ENCODE results near the gene PRPF18. TPM values are rescaled to one million over a fixed set of nuclear protein-coding genes. Genes with fewer than 3 reads are reported as not detected.

Gene PRPF18
- total RNA-seq, 1 donor from 2014 or later: 22.5 TPM

DNA sequence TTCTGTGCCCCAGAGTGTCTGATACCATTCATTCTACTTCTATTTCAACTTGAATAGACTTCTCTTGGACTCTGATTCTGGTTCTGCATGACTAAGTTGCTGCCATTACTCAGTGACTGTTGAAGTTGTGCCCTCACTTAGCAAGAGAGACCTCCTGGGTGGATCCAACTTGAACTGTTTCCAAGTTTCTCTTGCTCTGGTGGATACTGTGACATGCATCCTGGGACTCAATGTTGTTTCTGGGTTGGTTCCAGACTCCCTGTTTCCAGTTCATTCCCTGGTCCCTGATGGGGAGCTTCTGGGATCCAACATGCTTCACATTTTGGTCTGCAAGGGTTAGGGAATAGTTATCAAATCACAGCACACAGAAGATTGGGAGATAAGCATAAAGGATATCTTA is 26.2 kb upstream of the PRPF18 start:
- no peaks in the 10 kb centered on the region for H3K36me3 ChIP-seq
- H3K27ac ChIP-seq: no peak overlapping the region
- DNase-seq (no peak), ATAC-seq (no peak)
- no peaks in the 10 kb centered on the region for H3K9me3 ChIP-seq
- no peaks in the 10 kb centered on the region for H3K27me3 ChIP-seq (ENCODE audit: low read depth)
- intact Hi-C loops (cut with DNase I): no loop called here
- H3K4me1 ChIP-seq: no peaks in the 10 kb centered on the region
- H3K4me3 ChIP-seq: no peak overlapping the region
- TF ChIP-seq, protein P1, sequence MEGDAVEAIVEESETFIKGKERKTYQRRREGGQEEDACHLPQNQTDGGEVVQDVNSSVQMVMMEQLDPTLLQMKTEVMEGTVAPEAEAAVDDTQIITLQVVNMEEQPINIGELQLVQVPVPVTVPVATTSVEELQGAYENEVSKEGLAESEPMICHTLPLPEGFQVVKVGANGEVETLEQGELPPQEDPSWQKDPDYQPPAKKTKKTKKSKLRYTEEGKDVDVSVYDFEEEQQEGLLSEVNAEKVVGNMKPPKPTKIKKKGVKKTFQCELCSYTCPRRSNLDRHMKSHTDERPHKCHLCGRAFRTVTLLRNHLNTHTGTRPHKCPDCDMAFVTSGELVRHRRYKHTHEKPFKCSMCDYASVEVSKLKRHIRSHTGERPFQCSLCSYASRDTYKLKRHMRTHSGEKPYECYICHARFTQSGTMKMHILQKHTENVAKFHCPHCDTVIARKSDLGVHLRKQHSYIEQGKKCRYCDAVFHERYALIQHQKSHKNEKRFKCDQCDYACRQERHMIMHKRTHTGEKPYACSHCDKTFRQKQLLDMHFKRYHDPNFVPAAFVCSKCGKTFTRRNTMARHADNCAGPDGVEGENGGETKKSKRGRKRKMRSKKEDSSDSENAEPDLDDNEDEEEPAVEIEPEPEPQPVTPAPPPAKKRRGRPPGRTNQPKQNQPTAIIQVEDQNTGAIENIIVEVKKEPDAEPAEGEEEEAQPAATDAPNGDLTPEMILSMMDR (IDR thresholded peaks at IDR 0.05): no peak

- H3K4me1 ChIP-seq: no peaks in the 10 kb centered on the region
- intact Hi-C loops (cut with DNase I): no loop called here
- TF ChIP-seq, protein P1 (IDR thresholded peaks at IDR 0.05): no peak
- DNase-seq (no peak), ATAC-seq (no peak)
- H3K4me3 ChIP-seq: no peak overlapping the region
- H3K9me3 ChIP-seq: no peaks in the 10 kb centered on the region
- no peaks in the 10 kb centered on the region for H3K27me3 ChIP-seq (ENCODE audit: low read depth)
- no peak overlapping the region for H3K27ac ChIP-seq
- no peaks in the 10 kb centered on the region for H3K36me3 ChIP-seq
Measured at GRCh38 chr10:13563481-13564445, 23.0 kb upstream of the PRPF18 start.

GRCh38 chr10:13564576-13564975 is 22.2 kb upstream of the PRPF18 start:
- ATAC-seq (no peak), DNase-seq (no peak)
- H3K4me3 ChIP-seq: no peak overlapping the region
- H3K36me3 ChIP-seq: no peaks in the 10 kb centered on the region
- H3K27me3 ChIP-seq (ENCODE audit: low read depth): no peaks in the 10 kb centered on the region
- H3K9me3 ChIP-seq: no peaks in the 10 kb centered on the region
- no peaks in the 10 kb centered on the region for H3K4me1 ChIP-seq
- intact Hi-C loops (cut with DNase I): no loop called here
- TF ChIP-seq, protein P1 (IDR thresholded peaks at IDR 0.05): no peak
- H3K27ac ChIP-seq: no peak overlapping the region

GRCh38 chr10:13567030-13567429 is 19.7 kb upstream of the PRPF18 start:
- ATAC-seq: peak; percentile 71 to 89
- TF ChIP-seq, protein P1 (IDR thresholded peaks at IDR 0.05): no peak
- intact Hi-C loops (cut with DNase I): no loop called here
- Histone ChIP-seq H3K4me1 (no peaks in the 10 kb centered on the region), H3K4me3 (no peak overlapping the region), H3K36me3 (no peaks in the 10 kb centered on the region), H3K27ac (no peak overlapping the region), H3K27me3 (ENCODE audit: low read depth) (no peaks in the 10 kb centered on the region), H3K9me3 (no peaks in the 10 kb centered on the region)
- DNase-seq: no peak

GRCh38 chr10:13571541-13571940 is 15.2 kb upstream of the PRPF18 start:
- TF ChIP-seq, protein P1 (IDR thresholded peaks at IDR 0.05): no peak
- Histone ChIP-seq H3K4me1 (no peaks in the 10 kb centered on the region), H3K36me3 (no peaks in the 10 kb centered on the region), H3K27me3 (ENCODE audit: low read depth) (no peaks in the 10 kb centered on the region), H3K9me3 (no peaks in the 10 kb centered on the region), H3K27ac (no peak overlapping the region), H3K4me3 (no peak overlapping the region)
- ATAC-seq (no peak), DNase-seq (no peak)
- intact Hi-C loops (cut with DNase I): no loop called here
